GM18861 (cell line): Measurements from ENCODE around the gene NPTN.
"Not testable (repeated sequence)": the region's sequence is repeated elsewhere in the genome, so short reads cannot be mapped to it uniquely, and the experiment has no call there.

Source experiments
- ATAC-seq: cut with Tn5 transposase; IDR thresholded peaks from one replicate; pipeline ENCODE4 v1.9.1; 2021; ENCODE audit not compliant: unreplicated experiment

Gene NPTN

GRCh38 chr15:73573037-73573436, 60.2 kb downstream of the NPTN start:
- no peak for ATAC-seq

- no peak for ATAC-seq
Measured at GRCh38 chr15:73572296-73572695, 60.9 kb downstream of the NPTN start.

- no peak for ATAC-seq
Measured at GRCh38 chr15:73571346-73571745, 61.8 kb downstream of the NPTN start.

DNA sequence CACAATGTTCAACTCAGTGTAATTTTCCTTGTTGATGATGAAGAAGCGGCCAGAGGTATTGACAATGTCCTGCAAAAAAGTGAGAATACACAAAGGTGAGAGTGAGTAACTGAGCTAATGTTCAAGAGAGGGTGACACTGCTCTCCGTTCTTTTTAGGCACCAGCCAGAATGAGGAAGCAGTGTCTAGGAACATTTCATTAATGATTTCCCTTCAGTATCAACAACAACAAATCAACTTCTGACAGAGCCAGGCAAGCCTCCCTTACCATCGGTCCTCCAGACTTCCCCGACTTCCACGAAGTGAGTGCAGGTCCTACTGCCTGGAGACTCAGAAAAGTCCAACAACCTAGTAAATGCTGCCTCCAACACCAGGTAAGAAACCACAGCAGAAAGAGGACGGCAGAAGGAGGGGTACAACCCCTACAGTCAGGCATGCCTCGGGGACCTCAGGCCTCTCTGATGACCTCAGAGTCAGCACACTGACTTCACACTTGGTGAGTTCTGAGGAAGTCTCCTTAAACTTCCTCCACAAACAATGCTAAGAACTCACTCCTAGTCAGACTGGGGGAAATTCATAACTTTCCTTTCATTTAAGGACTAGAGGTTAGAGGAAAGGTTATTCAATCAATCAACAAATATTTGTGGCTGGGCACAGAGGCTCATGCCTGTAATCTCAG, 62.7 kb downstream of the NPTN start:
- no peak for ATAC-seq

DNA sequence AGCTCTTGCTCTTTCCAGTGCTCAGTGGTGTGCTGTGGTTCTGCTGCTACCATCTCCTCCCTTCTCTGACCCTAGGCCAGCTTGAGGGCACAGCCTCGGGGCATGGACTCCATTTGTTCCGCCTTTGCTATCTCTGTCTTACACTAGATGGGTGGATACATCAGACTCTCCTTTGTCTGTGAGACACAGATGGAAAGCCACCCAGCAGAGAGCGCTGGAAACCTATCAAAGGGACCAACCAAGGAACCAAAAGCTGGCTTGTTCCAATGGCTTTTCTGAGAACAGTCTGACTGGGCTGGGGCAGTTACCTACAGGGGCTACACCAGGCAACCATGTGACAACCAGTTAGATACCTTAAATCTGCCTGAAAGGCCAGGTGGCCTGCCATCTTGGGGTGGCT, 63.8 kb downstream of the NPTN start:
- ATAC-seq, result no peak

GRCh38 chr15:73568564-73569280, 64.5 kb downstream of the NPTN start:
- ATAC-seq, result no peak

- ATAC-seq, result no peak
Measured at GRCh38 chr15:73567020-73567419, 66.2 kb downstream of the NPTN start.

DNA sequence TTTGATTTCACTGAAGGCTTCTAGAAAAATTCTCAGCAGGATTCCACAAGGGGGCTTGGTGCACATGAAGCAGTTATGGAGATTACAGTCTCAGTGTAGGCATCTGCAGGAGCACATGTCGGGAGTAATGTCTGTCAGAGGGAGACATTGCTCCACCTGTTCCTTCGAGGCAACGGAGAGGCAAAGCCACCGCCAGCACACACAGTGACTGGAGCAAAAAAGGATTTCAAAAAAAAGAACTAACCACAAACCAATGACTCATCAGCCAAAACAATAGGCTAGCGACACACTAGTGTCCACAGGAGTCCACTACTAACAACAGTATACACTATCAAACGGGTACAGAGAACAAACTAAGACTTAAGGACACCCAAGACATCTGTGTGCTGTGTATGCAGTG, 68.9 kb downstream of the NPTN start:
- no peak for ATAC-seq

- no peak for ATAC-seq
Measured at GRCh38 chr15:73560501-73561117, 72.6 kb downstream of the NPTN start.

DNA sequence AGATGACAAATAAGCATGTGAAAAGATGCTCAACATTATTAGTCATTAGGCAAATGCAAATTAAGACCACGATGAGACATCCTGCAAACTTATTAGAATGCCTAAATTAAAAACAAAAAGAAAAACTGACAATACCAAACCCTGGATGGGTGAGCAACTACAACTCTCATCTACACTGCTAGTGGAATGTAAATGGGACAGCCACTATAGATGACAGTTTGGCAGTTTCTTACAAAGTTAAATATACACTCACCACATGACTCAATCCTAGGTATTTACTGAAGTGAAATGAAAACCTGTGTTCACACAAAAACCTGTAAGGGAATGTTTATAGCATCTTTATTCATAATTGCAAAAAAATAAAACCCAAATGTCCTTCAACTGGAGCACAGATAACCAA, 74.7 kb downstream of the NPTN start:
- no peak for ATAC-seq

GRCh38 chr15:73555080-73555479, 78.1 kb downstream of the NPTN start:
- ATAC-seq, result no peak

DNA sequence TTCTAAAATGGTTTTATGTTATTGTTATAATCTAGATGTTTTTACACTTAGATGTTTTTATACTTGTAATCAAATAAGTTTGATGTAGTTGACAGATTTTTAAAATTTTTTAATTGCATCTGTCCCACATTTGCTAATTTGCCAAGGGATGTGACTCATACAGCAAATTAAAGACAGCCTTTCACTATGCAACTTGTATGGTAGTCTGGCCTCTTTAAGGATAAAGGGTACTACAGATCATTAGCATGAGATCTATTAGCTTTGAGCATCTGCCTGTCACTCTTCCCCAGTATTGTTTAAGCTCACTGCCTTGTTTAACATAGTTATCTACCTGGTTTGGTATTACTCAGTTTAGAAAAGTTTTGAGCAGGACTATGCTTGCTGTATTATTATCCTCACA, 83.0 kb downstream of the NPTN start:
- no peak for ATAC-seq

- ATAC-seq, result not testable (repeated sequence)
Measured at GRCh38 chr15:73548925-73549324, 84.3 kb downstream of the NPTN start.

- no peak for ATAC-seq
Measured at GRCh38 chr15:73541479-73541878, 91.7 kb downstream of the NPTN start.

- no peak for ATAC-seq
Measured at GRCh38 chr15:73540161-73540560, 93.0 kb downstream of the NPTN start.

GRCh38 chr15:73539212-73540128, 93.7 kb downstream of the NPTN start:
- no peak for ATAC-seq

- ATAC-seq, result no peak
Measured at GRCh38 chr15:73538563-73539211, 94.5 kb downstream of the NPTN start.

DNA sequence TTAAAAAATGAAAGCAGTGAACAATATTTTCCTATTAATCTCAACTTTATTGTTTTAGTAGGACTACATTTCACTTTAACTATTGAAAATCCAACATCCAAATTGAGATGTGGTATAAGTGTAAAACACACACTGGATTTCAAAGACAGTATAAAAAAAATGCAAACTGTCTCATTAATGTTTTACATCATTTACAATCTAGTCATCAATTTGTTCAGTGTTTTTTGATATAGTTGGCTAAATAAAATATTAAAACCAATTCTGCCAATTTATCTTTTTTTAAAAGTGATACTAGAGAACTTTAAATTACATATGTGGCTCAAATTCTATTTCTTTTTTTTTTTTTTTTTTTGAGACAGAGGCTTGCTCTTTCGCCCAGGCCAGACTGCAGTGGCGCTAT, 95.1 kb downstream of the NPTN start:
- ATAC-seq, result no peak

GRCh38 chr15:73530649-73531048, 102.5 kb downstream of the NPTN start:
- ATAC-seq, result no peak

DNA sequence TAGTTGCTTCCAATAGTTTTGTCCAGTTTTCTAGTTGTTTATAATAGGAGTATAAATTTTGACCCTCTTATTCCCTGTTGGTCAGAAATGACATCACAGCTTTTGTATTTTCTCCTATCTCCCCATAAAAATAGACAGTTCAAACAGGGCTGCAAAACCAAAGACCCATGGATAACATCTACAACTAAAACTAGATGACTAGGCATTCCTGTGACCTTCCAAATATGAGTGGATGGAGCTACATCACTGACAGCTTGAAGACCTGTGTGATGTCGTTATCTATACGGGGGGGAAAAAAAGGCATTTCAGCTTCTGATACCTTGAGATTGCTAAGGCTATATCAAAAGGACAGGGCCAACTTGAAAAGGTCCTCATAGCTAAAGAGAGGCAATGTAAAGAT, 105.6 kb downstream of the NPTN start:
- no peak for ATAC-seq

DNA sequence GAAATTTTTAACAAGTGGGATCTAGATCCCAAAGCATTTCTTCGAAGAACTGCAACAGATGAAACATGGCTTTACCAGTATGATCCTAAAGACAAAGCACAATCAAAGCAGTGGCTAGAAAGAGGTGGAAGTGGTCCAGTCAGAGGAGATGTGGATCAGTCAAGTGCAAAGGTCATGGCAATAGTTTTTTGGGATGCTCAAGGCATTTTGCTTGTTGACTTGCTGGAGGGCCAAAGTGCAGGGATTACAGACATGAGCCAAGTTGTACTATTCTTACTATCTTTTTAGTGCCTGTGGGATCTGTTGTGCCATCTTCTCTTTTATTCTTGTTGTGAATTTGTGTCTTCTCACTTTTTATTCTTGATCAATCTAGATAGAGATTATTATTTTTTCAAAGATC, 108.3 kb downstream of the NPTN start:
- ATAC-seq, result no peak
